B cell (primary cell): ENCODE results near the gene PHF12.

Experiments used
- EZH2 ChIP-seq: IDR thresholded peaks from 2 replicates; pipeline ENCODE4 v1.6.1; 2012; ENCODE audit warnings: borderline replicate concordance, low read depth, mild to moderate bottlenecking, moderate library complexity, low read length; ENCODE audit not compliant: insufficient read depth, poor library complexity, severe bottlenecking
- TF ChIP-seq, protein P1 (sequence below): fragments of 200-600 bp; IDR thresholded peaks from one replicate; pipeline ENCODE4 v1.8.0; 2022; ENCODE audit warnings: antibody characterized with exemption, mild to moderate bottlenecking

DNA sequence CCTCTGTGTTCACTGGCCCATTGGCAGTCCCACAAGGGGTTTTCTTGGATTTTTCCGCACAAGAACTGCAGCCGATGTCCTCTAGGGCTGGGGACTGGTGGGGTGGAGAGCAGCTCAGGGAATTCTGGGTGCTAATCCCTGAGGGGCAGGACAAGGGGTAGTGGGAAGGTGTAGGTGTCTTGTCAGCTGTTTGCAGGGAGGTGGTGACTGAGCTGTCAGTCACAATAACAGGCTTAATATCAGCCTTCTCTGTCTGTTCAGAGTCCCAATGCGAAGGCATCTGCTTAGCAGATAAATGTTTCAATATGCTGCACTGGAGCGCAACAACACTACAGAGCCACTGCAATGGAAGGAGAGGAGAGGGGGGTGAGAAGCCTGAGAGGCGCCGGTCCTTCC, 38.4 kb downstream of the PHF12 start:
- TF ChIP-seq, protein P1, sequence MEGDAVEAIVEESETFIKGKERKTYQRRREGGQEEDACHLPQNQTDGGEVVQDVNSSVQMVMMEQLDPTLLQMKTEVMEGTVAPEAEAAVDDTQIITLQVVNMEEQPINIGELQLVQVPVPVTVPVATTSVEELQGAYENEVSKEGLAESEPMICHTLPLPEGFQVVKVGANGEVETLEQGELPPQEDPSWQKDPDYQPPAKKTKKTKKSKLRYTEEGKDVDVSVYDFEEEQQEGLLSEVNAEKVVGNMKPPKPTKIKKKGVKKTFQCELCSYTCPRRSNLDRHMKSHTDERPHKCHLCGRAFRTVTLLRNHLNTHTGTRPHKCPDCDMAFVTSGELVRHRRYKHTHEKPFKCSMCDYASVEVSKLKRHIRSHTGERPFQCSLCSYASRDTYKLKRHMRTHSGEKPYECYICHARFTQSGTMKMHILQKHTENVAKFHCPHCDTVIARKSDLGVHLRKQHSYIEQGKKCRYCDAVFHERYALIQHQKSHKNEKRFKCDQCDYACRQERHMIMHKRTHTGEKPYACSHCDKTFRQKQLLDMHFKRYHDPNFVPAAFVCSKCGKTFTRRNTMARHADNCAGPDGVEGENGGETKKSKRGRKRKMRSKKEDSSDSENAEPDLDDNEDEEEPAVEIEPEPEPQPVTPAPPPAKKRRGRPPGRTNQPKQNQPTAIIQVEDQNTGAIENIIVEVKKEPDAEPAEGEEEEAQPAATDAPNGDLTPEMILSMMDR, result no peak
- no peak for TF ChIP-seq EZH2
